HUES6 (cell line): Measurements from ENCODE around the gene ACSL3.
"Not testable (repeated sequence)": the region's sequence is repeated elsewhere in the genome, so short reads cannot be mapped to it uniquely, and the experiment has no call there.

ENCODE experiments used
- H3K27ac ChIP-seq: 2 replicates; pipeline ENCODE4 v1.7.0; 2013; ENCODE audit warnings: low read depth, mild to moderate bottlenecking, low read length, inconsistent platforms
- H3K27me3 ChIP-seq: 2 replicates; pipeline ENCODE4 v1.6.1; 2013; ENCODE audit warnings: low read length; ENCODE audit not compliant: control insufficient read depth, insufficient read depth
- H3K36me3 ChIP-seq: 2 replicates; pipeline ENCODE4 v1.6.1; 2013; ENCODE audit warnings: low read length; ENCODE audit not compliant: control insufficient read depth, insufficient read depth
- H3K4me1 ChIP-seq: 2 replicates; pipeline ENCODE4 v1.6.1; 2013; ENCODE audit warnings: low read length; ENCODE audit not compliant: control insufficient read depth, insufficient read depth
- H3K4me3 ChIP-seq: 2 replicates; pipeline ENCODE4 v1.5.1; 2013; ENCODE audit warnings: low read depth, low read length
- H3K9ac ChIP-seq: one replicate; pipeline ENCODE4 v1.6.1; 2013; ENCODE audit warnings: mild to moderate bottlenecking, low read length
- H3K9me3 ChIP-seq: 2 replicates; pipeline ENCODE4 v1.6.1; 2013; ENCODE audit warnings: low read depth, low read length; ENCODE audit not compliant: control insufficient read depth, insufficient read depth

Gene ACSL3

GRCh38 chr2:222915092-222915957 is 54.5 kb downstream of the ACSL3 start:
- no peak overlapping the region for H3K9ac ChIP-seq
- H3K4me3 ChIP-seq = no peak overlapping the region
- H3K27ac ChIP-seq = no peak overlapping the region
- H3K36me3 ChIP-seq = peaks cover 29% of the 10 kb centered on the region
- H3K27me3 ChIP-seq = no peaks in the 10 kb centered on the region
- H3K9me3 ChIP-seq = no peaks in the 10 kb centered on the region
- H3K4me1 ChIP-seq = peaks cover 26% of the 10 kb centered on the region

GRCh38 chr2:222916229-222917197 is 55.7 kb downstream of the ACSL3 start:
- Histone ChIP-seq H3K9ac (no peak overlapping the region), H3K36me3 (peaks cover 37% of the 10 kb centered on the region), H3K4me1 (peaks cover 28% of the 10 kb centered on the region), H3K27ac (no peak overlapping the region), H3K27me3 (no peaks in the 10 kb centered on the region), H3K9me3 (no peaks in the 10 kb centered on the region), H3K4me3 (no peak overlapping the region)

GRCh38 chr2:222917212-222917611 is 56.4 kb downstream of the ACSL3 start:
- H3K36me3 ChIP-seq = peaks cover 44% of the 10 kb centered on the region

DNA sequence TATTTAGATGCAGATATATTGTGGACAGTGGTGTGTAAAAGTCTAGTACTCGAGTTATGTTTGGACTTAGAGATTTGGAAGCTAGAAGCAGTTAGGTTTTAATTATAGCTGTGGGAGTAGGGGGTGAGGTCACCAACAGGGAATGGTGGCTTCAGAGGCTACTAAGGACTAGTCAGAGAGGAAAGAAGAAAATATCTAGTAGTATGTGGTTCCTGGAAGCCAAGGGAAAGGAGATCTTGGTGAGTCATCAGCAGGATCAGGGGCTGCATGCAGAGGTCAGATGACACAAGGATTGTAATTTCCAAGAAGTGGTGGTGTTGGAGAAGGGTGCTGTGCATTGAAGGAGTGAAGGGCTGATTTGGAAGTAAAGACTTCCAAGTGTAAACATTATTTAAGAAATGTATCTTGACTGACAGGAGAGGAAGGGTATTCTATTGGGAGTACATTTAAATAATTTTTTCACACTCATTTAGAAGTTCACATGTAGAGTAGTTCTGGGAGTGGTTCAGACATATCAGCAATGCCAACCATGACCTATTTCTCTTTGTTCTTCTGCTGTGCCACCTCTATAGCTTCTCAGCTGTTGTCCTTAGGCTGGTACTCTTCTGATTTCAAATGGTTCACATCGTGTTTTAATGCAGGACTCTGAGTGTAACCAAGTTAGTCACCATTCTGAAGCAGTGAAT is 59.1 kb downstream of the ACSL3 start:
- Histone ChIP-seq H3K9me3 (no peaks in the 10 kb centered on the region), H3K36me3 (peaks cover 69% of the 10 kb centered on the region), H3K4me3 (no peak overlapping the region), H3K4me1 (peaks cover 25% of the 10 kb centered on the region), H3K27me3 (no peaks in the 10 kb centered on the region), H3K9ac (no peak overlapping the region), H3K27ac (no peak overlapping the region)

More at GRCh38 chr2:222917212-222917611, 56.4 kb downstream of the ACSL3 start:
- not testable (repeated sequence) for H3K27me3 ChIP-seq, H3K27ac ChIP-seq, H3K9ac ChIP-seq, H3K4me3 ChIP-seq, H3K9me3 ChIP-seq
- peaks cover 25% of the 10 kb centered on the region for H3K4me1 ChIP-seq

- Histone ChIP-seq H3K9ac (no peak overlapping the region), H3K4me1 (peaks cover 21% of the 10 kb centered on the region), H3K4me3 (no peak overlapping the region), H3K27me3 (no peaks in the 10 kb centered on the region), H3K36me3 (peaks cover 76% of the 10 kb centered on the region), H3K9me3 (no peaks in the 10 kb centered on the region), H3K27ac (no peak overlapping the region)
These were observed 59.9 kb downstream of the ACSL3 start for GRCh38 chr2:222920657-222921186.

DNA sequence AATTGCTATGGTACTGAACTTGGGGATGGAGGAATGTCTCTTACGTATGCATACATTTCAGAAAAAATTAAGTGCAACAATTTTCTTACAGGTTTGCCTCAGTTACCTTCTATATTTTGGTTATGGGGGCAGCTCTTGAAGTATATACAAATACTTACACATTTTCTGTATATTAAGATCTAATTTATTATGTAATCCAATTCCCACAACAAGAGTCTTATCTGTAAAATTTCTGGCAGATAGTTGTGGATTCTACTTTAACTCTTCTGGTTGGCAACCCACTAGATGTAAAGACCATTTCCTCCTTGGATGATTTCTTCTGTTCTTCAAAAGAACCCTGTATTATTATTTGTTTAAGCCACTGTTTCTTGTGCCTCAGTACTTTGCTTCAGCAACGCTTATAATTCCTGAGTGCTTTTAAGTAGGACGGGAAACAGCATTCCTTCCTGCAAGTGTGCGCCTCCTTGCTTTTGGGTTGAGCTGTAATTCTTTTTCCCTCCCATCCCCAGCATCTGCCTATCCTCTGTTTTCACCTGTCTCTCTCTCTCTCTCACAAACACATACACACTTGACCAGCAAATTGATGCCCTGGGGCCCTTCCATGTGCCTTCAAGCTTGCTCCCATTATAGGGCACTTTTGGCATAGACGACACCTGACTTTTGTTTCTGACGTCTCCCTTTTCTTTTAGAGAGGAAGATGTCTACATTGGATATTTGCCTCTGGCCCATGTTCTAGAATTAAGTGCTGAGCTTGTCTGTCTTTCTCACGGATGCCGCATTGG is 61.4 kb downstream of the ACSL3 start:
- Histone ChIP-seq H3K36me3 (peaks cover 84% of the 10 kb centered on the region), H3K27ac (no peak overlapping the region), H3K27me3 (no peaks in the 10 kb centered on the region), H3K9me3 (no peaks in the 10 kb centered on the region), H3K4me3 (no peak overlapping the region), H3K4me1 (peaks cover 13% of the 10 kb centered on the region), H3K9ac (no peak overlapping the region)

GRCh38 chr2:222926915-222927314 is 66.1 kb downstream of the ACSL3 start:
- H3K9ac ChIP-seq = no peak overlapping the region
- H3K4me1 ChIP-seq = no peaks in the 10 kb centered on the region
- peaks cover 84% of the 10 kb centered on the region for H3K36me3 ChIP-seq
- H3K27ac ChIP-seq = 0 out of 2 replicates have a peak overlapping the region, but pooled peaks have one; percentile 14
- no peaks in the 10 kb centered on the region for H3K9me3 ChIP-seq
- no peaks in the 10 kb centered on the region for H3K27me3 ChIP-seq
- H3K4me3 ChIP-seq = no peak overlapping the region

GRCh38 chr2:222927600-222927999 is 66.8 kb downstream of the ACSL3 start:
- H3K27me3 ChIP-seq = no peaks in the 10 kb centered on the region
- H3K9ac ChIP-seq = no peak overlapping the region
- H3K27ac ChIP-seq = no peak overlapping the region
- H3K36me3 ChIP-seq = peaks cover 82% of the 10 kb centered on the region
- no peaks in the 10 kb centered on the region for H3K9me3 ChIP-seq
- H3K4me1 ChIP-seq = no peaks in the 10 kb centered on the region
- H3K4me3 ChIP-seq = no peak overlapping the region

- Histone ChIP-seq H3K9me3 (no peaks in the 10 kb centered on the region), H3K27me3 (no peaks in the 10 kb centered on the region), H3K4me1 (no peaks in the 10 kb centered on the region), H3K9ac (no peak overlapping the region), H3K36me3 (peaks cover 80% of the 10 kb centered on the region), H3K27ac (peak overlapping the region; percentile 34; the same call in 1 of the 2 replicates), H3K4me3 (no peak overlapping the region)
These were observed 67.5 kb downstream of the ACSL3 start for GRCh38 chr2:222928335-222928734.

DNA sequence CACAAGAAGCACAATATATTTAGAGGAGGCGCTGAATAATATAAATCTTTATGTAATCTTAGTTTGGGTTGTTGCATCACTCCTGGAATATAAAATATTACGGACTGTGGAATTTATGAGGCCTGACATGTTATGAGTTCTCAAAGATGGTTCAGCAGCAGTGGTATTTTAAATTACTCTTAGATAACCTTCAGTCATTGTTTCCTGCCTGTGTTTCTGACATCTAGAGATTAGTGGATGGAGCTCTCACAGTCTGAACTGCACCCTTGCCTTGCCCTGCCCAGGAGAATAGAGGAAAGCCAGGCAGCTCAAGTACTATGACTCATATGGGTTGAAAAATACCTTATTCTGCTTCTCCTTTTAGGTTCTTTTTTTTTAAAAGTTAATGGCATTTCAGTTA is 70.0 kb downstream of the ACSL3 start:
- Histone ChIP-seq H3K9me3 (no peaks in the 10 kb centered on the region), H3K9ac (no peak overlapping the region), H3K4me1 (no peaks in the 10 kb centered on the region), H3K4me3 (no peak overlapping the region), H3K27me3 (no peaks in the 10 kb centered on the region), H3K36me3 (peaks cover 83% of the 10 kb centered on the region), H3K27ac (no peak overlapping the region)
